HL-60 (cell line): ENCODE results near the gene TAB2.

Experiments used
- CTCF ChIP-seq: IDR thresholded peaks from one replicate; pipeline ENCODE4 v1.5.1; 2011; ENCODE audit warnings: low read length, control low read depth, inconsistent platforms; ENCODE audit not compliant: insufficient read depth
- GABPA ChIP-seq: IDR thresholded peaks from 2 replicates; pipeline ENCODE4 v1.6.1; 2012; ENCODE audit warnings: low read depth
- POLR2AphosphoS5 ChIP-seq: IDR thresholded peaks from 2 replicates; pipeline ENCODE4 v1.6.1; 2012; ENCODE audit warnings: low read depth
- REST ChIP-seq: IDR thresholded peaks from 2 replicates; pipeline ENCODE4 v1.6.1; 2012; ENCODE audit warnings: low read depth; ENCODE audit not compliant: insufficient replicate concordance

GRCh38 chr6:149448821-149449453 is 131.4 kb downstream of the TAB2 start:
- TF ChIP-seq CTCF (no peak), POLR2AphosphoS5 (no peak), REST (no peak), GABPA (no peak)
